NB4 (cell line): Measurements from ENCODE around the gene RHEX.

Experiments used
- DNase-seq: peaks from one replicate; pipeline ENCODE4 v3.0.0; 2010; ENCODE audit warnings: low read depth
- H3K4me3 ChIP-seq: one replicate; pipeline ENCODE4 v1.5.1; 2011; ENCODE audit warnings: mild to moderate bottlenecking, low read depth, low read length, moderate library complexity
- CTCF ChIP-seq: IDR thresholded peaks from one replicate; pipeline ENCODE4 v1.5.1; 2012; ENCODE audit warnings: low read depth, low read length
- MAX ChIP-seq: IDR thresholded peaks from 2 replicates; pipeline ENCODE4 v1.6.1; 2011; ENCODE audit warnings: low read depth, low read length
- MYC ChIP-seq: IDR thresholded peaks from 2 replicates; pipeline ENCODE4 v1.6.1; 2011; ENCODE audit warnings: low read depth, low read length
- POLR2A ChIP-seq: IDR thresholded peaks from 2 replicates; pipeline ENCODE4 v1.6.1; 2011; ENCODE audit warnings: mild to moderate bottlenecking; ENCODE audit not compliant: insufficient read length; ENCODE audit errors: extremely low read depth

The RHEX gene

GRCh38 chr1:206122686-206123085 is 69.7 kb downstream of the RHEX start:
- H3K4me3 ChIP-seq = no peak overlapping the region
- TF ChIP-seq MAX = no peak
- TF ChIP-seq CTCF = no peak
- no peak for TF ChIP-seq POLR2A
- TF ChIP-seq MYC = no peak
- DNase-seq = no peak

GRCh38 chr1:206125346-206125745 is 72.4 kb downstream of the RHEX start:
- H3K4me3 ChIP-seq = no peak overlapping the region
- no peak for DNase-seq
- TF ChIP-seq POLR2A = no peak
- TF ChIP-seq MAX = no peak
- no peak for TF ChIP-seq MYC
- TF ChIP-seq CTCF = no peak

GRCh38 chr1:206127336-206127735 is 74.4 kb downstream of the RHEX start:
- no peak for TF ChIP-seq POLR2A
- no peak for TF ChIP-seq MAX
- TF ChIP-seq MYC = no peak
- TF ChIP-seq CTCF = no peak
- H3K4me3 ChIP-seq = no peak overlapping the region
- DNase-seq = no peak

GRCh38 chr1:206128196-206128595 is 75.2 kb downstream of the RHEX start:
- TF ChIP-seq MYC (no peak), MAX (no peak), POLR2A (no peak), CTCF (no peak)
- peak; percentile 68 for DNase-seq
- no peak overlapping the region for H3K4me3 ChIP-seq

GRCh38 chr1:206131037-206131436 is 78.1 kb downstream of the RHEX start:
- no peak overlapping the region for H3K4me3 ChIP-seq
- no peak for DNase-seq
- TF ChIP-seq MYC = no peak
- TF ChIP-seq CTCF = no peak
- no peak for TF ChIP-seq MAX
- TF ChIP-seq POLR2A = no peak

GRCh38 chr1:206133751-206134415 is 80.9 kb downstream of the RHEX start:
- TF ChIP-seq MYC (no peak), MAX (no peak), CTCF (no peak), POLR2A (no peak)
- no peak for DNase-seq

More at GRCh38 chr1:206133751-206134415, 80.9 kb downstream of the RHEX start:
- H3K4me3 ChIP-seq = no peak overlapping the region
